Panc1 (cell line): Measurements from ENCODE around the gene LSMEM2. TPM values are rescaled to one million over a fixed set of nuclear protein-coding genes. Genes with fewer than 3 reads are reported as not detected.

Source experiments
- ATAC-seq: fragments of 200-7000 bp; cut with Tn5 transposase; 2 replicates; pipeline ENCODE4 v1.9.1; 2020; ENCODE audit warnings: mild to moderate bottlenecking, moderate library complexity
- BruUV-seq: library from RNA; stranded (reverse); fragments of 400-500 nt; replicated peaks from 2 replicates; lab custom pipeline; 2021; lab: Mats Ljungman, UMichigan
- CTCF ChIA-PET: fragments of 300-600 bp; sonication (Branson Sonifier 250); formaldehyde crosslinking; loops from one replicate; lab custom pipeline; 2022; ENCODE audit warnings: antibody characterized with exemption; lab: Charles Lee
- POLR2A ChIA-PET: fragments of 300-600 bp; sonication (Branson Sonifier 250); formaldehyde crosslinking; loops from one replicate; lab custom pipeline; 2022; ENCODE audit warnings: antibody characterized with exemption; lab: Charles Lee
- DNase-seq: peaks from one replicate; pipeline ENCODE4 v3.0.0-alpha.2; 2010; ENCODE audit warnings: low read depth, low spot score
- H3K27ac ChIP-seq: 2 replicates; pipeline ENCODE4 v1.5.1; 2011; ENCODE audit warnings: mild to moderate bottlenecking, low read length, inconsistent platforms
- H3K27me3 ChIP-seq: fragments of 200-500 bp; sonication (Bioruptor generic); 2 replicates; pipeline ENCODE4 v1.6.0; 2014; ENCODE audit warnings: low read length, inconsistent platforms; ENCODE audit not compliant: control insufficient read depth, insufficient read depth
- H3K36me3 ChIP-seq: fragments of 200-500 bp; sonication (Bioruptor generic); 2 replicates; pipeline ENCODE4 v1.5.1; 2014; ENCODE audit warnings: inconsistent platforms, mild to moderate bottlenecking, low read length, moderate library complexity; ENCODE audit not compliant: control insufficient read depth, insufficient read depth
- H3K4me1 ChIP-seq: 2 replicates; pipeline ENCODE4 v1.5.1; 2011; ENCODE audit warnings: inconsistent platforms, mild to moderate bottlenecking, low read length, moderate library complexity; ENCODE audit not compliant: control insufficient read depth, insufficient read depth
- H3K4me3 ChIP-seq, 2 experiments: 2 replicates each; pipeline ENCODE4 v1.5.1; 2011 to 2012; ENCODE audit warnings: low read depth in 2 of 2, low read length in 2 of 2, mild to moderate bottlenecking in 2 of 2, inconsistent platforms in 1 of 2, moderate library complexity in 1 of 2
- H3K9me3 ChIP-seq: fragments of 200-500 bp; sonication (Bioruptor generic); 2 replicates; pipeline ENCODE4 v1.5.1; 2014; ENCODE audit warnings: low read depth, mild to moderate bottlenecking, inconsistent platforms, low read length, moderate library complexity; ENCODE audit not compliant: control insufficient read depth, insufficient read depth
- CTCF ChIP-seq: fragments of 450-650 bp; IDR thresholded peaks from 2 replicates; pipeline ENCODE4 v1.5.1; 2017; ENCODE audit warnings: mild to moderate bottlenecking
- POLR2AphosphoS5 ChIP-seq: IDR thresholded peaks from 2 replicates; pipeline ENCODE4 v1.6.1; 2012; ENCODE audit warnings: mild to moderate bottlenecking, low read depth, low read length, moderate library complexity
- REST ChIP-seq, 2 experiments: IDR thresholded peaks; 2 replicates each; pipeline ENCODE4 v1.6.1; 2011 to 2012; ENCODE audit warnings: low read depth in 2 of 2, control low read depth in 1 of 2, low read length in 1 of 2, mild to moderate bottlenecking in 1 of 2, moderate library complexity in 1 of 2; ENCODE audit not compliant: insufficient read depth in 1 of 2
- TCF7L2 ChIP-seq: IDR thresholded peaks from 2 replicates; pipeline ENCODE4 v1.6.1; 2011; ENCODE audit warnings: mild to moderate bottlenecking, low read depth, low read length, inconsistent platforms
- in situ Hi-C: cut with HindIII; loops from 2 replicates; pipeline ENCODE4 v1.10.0; 2016; ENCODE audit warnings: low sequenced_read_pairs, low pct_unique_long_range_greater_than_20kb
- intact Hi-C: fragments of 100-400 bp; cut with micrococcal nuclease; formaldehyde crosslinking; loops from one replicate; pipeline ENCODE4 v1.10.0; 2022; ENCODE audit not compliant: unreplicated experiment
- total RNA-seq: library from RNA; stranded (reverse); gene quantifications from one replicate; pipeline ENCODE4 v1.2.1, GENCODE V29; 2021; ENCODE audit not compliant: unreplicated experiment

Gene LSMEM2
- total RNA-seq, 1 experiment from 2014 or later: not detected

- no TSS peak for BruUV-seq
- Histone ChIP-seq H3K27ac (no peak overlapping the region), H3K9me3 (no peaks in the 10 kb centered on the region), H3K36me3 (no peaks in the 10 kb centered on the region; the same call in 1 of the 2 replicates), H3K27me3 (no peaks in the 10 kb centered on the region), H3K4me1 (peaks cover 2% of the 10 kb centered on the region), H3K4me3 (no peak overlapping the region)
- in situ Hi-C loops: no loop called here
- intact Hi-C loops: no loop called here
- CTCF ChIA-PET: no interaction called here
- no peak for TF ChIP-seq TCF7L2
- TF ChIP-seq POLR2AphosphoS5: no peak
- no peak for TF ChIP-seq CTCF
- POLR2A ChIA-PET: interaction anchor here (0.5 to 0.6 kb wide), 2 partner anchors 77 to 280 kb away, joined by 3 to 4 read pairs; no protein-coding TSS in a partner anchor
- DNase-seq: no peak
- ATAC-seq: no peak
These were observed 45.7 kb upstream of the LSMEM2 start for GRCh38 chr3:50233176-50233575.

- H3K4me1 ChIP-seq: peaks cover 15% of the 10 kb centered on the region
- no peaks in the 10 kb centered on the region; the same call in 1 of the 2 replicates for H3K36me3 ChIP-seq
- BruUV-seq: no TSS peak
- peak within 1 kb of the TSS; percentile 83 for H3K27ac ChIP-seq
- in situ Hi-C loops: no loop called here
- H3K27me3 ChIP-seq: no peaks in the 10 kb centered on the region
- H3K4me3 ChIP-seq: peak within 1 kb of the TSS; percentile 83 to 86
- POLR2A ChIA-PET: interaction anchor here (0.5 to 0.7 kb wide), 2 partner anchors 45 to 83 kb away, joined by 4 to 5 read pairs; no protein-coding TSS in a partner anchor
- CTCF ChIA-PET: interaction anchor here (0.6 to 0.9 kb wide), 4 partner anchors 9 to 44 kb away, joined by 3 to 8 read pairs (median 4); no protein-coding TSS in a partner anchor
- ATAC-seq (peak; percentile 94), DNase-seq (peak; percentile 85)
- TF ChIP-seq TCF7L2 (no peak), POLR2AphosphoS5 (peak; percentile 78)
- no peaks in the 10 kb centered on the region for H3K9me3 ChIP-seq
- intact Hi-C loops: no loop called here
These were observed 43.0 kb upstream of the LSMEM2 start, which contains the start of gene GNAI2 for GRCh38 chr3:50235716-50236483. Gene GNAI2 (plus strand): TSS chr3:50236204. CDS start chr3:50236336, 132 bp downstream.

GRCh38 chr3:50236484-50237132 is 42.3 kb upstream of the LSMEM2 start:
- Histone ChIP-seq H3K9me3 (no peaks in the 10 kb centered on the region), H3K27me3 (no peaks in the 10 kb centered on the region), H3K4me1 (peaks cover 19% of the 10 kb centered on the region), H3K4me3 (peak overlapping the region; percentile 83 to 86), H3K27ac (peak overlapping the region; percentile 83), H3K36me3 (no peaks in the 10 kb centered on the region; the same call in 1 of the 2 replicates)
- ATAC-seq: no peak
- DNase-seq: no peak
- ChIA-PET CTCF (no interaction called here), POLR2A (no interaction called here)
- intact Hi-C loops: no loop called here
- TF ChIP-seq REST (IDR thresholded peaks at IDR 0.05; ENCODE audit: insufficient read depth in 1 of 2, low read depth in 2 of 2, low read length in 1 of 2): no peak
- TSS peak; percentile 56 for BruUV-seq
- in situ Hi-C loops: no loop called here
